GM12873 (cell line): ENCODE measurements around the gene LNX2.

Source experiments
- TF ChIP-seq, protein P1 (sequence below): IDR thresholded peaks from 2 replicates; pipeline ENCODE4 v1.5.1; 2012; ENCODE audit warnings: low read depth, mild to moderate bottlenecking, moderate library complexity, low read length, control low read depth; ENCODE audit not compliant: insufficient read depth; ENCODE audit errors: missing control alignments

LNX2 gene

DNA sequence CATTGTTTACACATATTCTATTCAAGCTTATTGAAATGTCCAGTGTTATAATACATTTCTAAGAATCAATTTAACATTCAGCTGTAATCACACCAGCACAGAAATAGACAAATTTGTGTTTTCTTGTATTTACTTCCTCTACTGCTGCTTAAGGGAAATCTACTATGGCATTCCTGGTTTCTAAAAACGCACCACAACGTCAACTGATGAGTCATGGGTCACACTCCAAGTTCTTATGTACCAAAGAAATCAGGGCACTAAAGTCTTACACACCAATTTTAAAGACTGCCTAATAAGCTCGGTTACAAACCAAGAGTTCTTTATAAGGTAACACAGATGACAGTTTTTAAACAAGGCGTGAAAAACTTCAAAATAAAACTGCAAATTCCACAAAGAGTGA lies 13.2 kb downstream of the LNX2 start:
- TF ChIP-seq, protein P1, sequence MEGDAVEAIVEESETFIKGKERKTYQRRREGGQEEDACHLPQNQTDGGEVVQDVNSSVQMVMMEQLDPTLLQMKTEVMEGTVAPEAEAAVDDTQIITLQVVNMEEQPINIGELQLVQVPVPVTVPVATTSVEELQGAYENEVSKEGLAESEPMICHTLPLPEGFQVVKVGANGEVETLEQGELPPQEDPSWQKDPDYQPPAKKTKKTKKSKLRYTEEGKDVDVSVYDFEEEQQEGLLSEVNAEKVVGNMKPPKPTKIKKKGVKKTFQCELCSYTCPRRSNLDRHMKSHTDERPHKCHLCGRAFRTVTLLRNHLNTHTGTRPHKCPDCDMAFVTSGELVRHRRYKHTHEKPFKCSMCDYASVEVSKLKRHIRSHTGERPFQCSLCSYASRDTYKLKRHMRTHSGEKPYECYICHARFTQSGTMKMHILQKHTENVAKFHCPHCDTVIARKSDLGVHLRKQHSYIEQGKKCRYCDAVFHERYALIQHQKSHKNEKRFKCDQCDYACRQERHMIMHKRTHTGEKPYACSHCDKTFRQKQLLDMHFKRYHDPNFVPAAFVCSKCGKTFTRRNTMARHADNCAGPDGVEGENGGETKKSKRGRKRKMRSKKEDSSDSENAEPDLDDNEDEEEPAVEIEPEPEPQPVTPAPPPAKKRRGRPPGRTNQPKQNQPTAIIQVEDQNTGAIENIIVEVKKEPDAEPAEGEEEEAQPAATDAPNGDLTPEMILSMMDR = no peak

DNA sequence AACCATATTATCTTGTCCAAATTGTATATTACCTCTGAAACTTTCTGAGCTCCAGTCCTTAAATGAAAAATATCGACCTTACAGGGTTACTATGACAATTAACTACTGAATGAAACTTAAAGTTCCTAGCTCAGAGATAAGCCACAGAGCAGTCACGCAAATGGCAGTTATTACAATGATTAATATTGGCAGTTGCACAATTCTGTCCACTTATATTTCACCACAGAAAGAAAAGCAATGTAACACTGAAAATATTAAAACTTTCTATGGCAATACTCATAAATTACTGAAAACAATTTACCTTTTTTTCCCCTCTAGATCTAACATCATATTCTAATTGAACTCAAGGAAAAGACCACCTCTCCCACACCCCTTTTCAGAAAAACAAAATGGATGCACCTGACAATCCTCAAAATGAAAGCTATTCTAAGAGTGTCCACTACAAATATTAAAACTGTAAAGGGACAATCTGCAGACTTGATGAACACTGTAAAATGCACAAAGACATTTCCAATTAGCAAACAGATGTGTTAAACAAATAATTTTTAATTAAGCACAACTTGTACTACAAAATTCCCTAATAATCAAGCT lies 14.6 kb downstream of the LNX2 start:
- TF ChIP-seq, protein P1 = no peak

DNA sequence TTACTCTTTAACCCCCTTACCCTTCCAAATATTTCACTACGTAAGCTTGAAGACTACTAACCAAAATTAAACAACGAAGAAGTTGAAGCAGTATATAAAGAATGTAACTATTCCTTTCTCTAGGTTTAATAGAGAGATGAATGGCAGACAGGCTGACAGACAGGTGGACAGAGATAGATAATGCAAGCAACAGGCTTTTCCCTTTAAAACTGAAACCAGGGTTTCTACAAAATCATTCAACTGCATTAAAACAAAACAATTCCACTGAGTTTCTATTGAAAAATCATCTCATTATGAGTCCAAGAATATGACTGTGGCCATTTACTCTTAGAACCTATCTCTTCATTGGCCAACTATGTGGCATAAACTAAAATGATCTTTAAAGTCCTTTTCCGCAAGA lies 15.2 kb downstream of the LNX2 start:
- TF ChIP-seq, protein P1 = no peak

DNA sequence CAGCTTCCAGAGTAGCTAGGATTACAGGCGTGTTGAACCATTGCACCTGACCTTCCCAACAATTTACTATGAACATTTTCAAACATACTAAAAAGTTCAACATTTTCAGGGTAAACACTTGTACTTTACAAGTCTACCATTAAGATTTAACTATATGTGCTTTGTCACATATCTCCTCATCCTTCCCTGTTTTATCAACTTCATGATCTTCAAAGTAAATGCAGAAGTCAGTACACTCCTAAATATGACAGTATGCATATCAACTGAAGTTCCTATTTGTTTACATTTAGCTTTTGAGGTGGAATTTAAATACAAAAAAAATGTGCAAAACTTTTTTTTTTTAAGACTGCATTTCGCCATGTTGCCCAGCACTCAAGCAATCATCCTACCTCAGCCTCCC lies 18.5 kb downstream of the LNX2 start:
- TF ChIP-seq, protein P1 = no peak

DNA sequence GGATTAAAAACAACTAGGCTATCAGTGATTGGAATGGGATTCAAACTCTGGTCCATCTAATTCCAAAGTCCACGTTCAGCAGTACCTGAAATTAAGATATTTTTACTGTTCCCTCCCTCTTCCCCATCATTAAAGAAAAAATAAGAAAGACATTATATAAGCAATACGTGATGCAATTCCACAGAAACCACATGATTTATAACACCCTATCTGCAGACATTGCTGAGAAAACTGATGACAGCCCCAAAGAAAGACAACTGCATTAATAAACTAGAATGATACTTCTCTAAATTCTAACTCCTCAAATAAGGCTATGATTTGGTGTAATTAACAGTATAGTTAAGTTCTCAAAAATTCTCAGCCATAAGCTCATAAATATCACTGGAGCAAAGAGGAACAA lies 19.1 kb downstream of the LNX2 start:
- TF ChIP-seq, protein P1 = no peak

DNA sequence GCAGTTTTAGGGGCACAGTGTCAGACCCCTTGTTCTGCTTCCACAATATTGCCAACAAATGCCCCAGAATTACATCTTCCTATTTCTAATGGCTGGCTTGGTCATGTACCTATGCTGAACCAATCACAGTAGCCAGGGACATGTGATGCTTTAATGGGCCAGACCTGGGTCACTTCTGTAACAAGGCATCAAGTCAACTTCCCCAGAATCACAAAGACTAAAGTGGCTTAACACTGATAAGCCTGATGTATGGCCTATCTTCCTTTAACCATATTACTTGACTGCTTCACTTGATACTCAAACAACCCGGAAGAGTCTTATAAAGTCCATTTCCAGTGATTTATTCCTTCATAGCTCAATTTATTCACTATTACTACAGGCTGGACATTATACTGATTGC lies 19.6 kb downstream of the LNX2 start:
- TF ChIP-seq, protein P1 = no peak

DNA sequence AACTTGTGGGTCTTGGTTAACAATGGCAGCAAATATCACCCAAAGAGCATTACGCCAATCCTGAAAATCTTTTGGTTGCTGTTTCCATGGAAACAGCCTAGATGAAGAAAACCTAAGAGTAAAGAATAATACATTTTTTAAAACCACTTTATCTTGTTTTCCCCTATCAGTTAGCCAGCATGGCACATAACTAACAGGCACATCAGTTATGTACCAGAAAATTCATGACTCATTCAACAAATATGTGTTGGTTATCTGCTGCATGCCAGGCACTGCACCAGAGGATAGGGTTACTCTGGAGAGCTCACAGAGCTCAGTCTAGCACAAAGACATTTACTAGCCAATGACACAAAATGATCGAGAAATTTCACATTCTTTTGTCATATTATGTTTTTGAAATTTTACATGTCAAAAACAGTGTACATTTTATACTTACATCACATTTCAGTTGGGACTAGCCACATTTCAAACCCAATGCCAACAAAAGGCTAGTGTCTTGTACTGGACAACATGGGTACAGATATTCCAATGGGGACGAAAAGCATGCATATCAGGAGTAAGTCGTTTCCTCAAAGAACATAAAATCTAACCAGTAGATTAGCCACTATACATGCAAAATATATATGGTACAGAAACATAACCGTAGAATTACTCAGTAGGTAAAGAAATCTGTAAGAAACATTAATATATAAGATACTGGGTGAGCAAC lies 20.3 kb downstream of the LNX2 start:
- TF ChIP-seq, protein P1 = no peak
